H9 (cell line): ENCODE results near the gene LOXHD1. TPM values are rescaled to one million over a fixed set of nuclear protein-coding genes. Genes with fewer than 3 reads are reported as not detected.

Experiments
- DNase-seq: peaks from one replicate; pipeline ENCODE4 v3.0.0-alpha.2; 2017
- H2AFZ ChIP-seq: one replicate; pipeline ENCODE4 v1.6.1; 2013; ENCODE audit warnings: mild to moderate bottlenecking, low read length, control low read depth, moderate library complexity
- H2AK5ac ChIP-seq: 2 replicates; pipeline ENCODE4 v1.6.1; 2013; ENCODE audit warnings: low read length, control low read depth, mixed read lengths; ENCODE audit not compliant: insufficient read length
- H2BK120ac ChIP-seq: one replicate; pipeline ENCODE4 v1.6.1; 2013; ENCODE audit warnings: low read depth, mild to moderate bottlenecking, low read length, control low read depth, inconsistent platforms; ENCODE audit not compliant: poor library complexity, severe bottlenecking
- H2BK12ac ChIP-seq: 2 replicates; pipeline ENCODE4 v1.6.1; 2013; ENCODE audit warnings: low read length, control low read depth, mixed read lengths, low read depth; ENCODE audit not compliant: insufficient read length
- H2BK15ac ChIP-seq: 2 replicates; pipeline ENCODE4 v1.6.1; 2013; ENCODE audit warnings: low read depth, low read length, control low read depth
- H2BK20ac ChIP-seq: one replicate; pipeline ENCODE4 v1.6.1; 2013; ENCODE audit warnings: low read depth, mild to moderate bottlenecking, low read length, control low read depth, inconsistent platforms; ENCODE audit not compliant: poor library complexity, severe bottlenecking
- H2BK5ac ChIP-seq: 2 replicates; pipeline ENCODE4 v1.6.1; 2013; ENCODE audit warnings: low read length, control low read depth, mixed read lengths; ENCODE audit not compliant: insufficient read length
- H3K14ac ChIP-seq: 2 replicates; pipeline ENCODE4 v1.6.1; 2013; ENCODE audit warnings: low read length, control low read depth; ENCODE audit not compliant: insufficient read depth
- H3K18ac ChIP-seq: 2 replicates; pipeline ENCODE4 v1.6.1; 2013; ENCODE audit warnings: low read depth, mild to moderate bottlenecking, mixed read lengths, low read length, control low read depth; ENCODE audit not compliant: insufficient read length
- H3K23ac ChIP-seq: 2 replicates; pipeline ENCODE4 v1.6.1; 2013; ENCODE audit warnings: low read length, control low read depth, mixed read lengths, low read depth; ENCODE audit not compliant: insufficient read length
- H3K23me2 ChIP-seq: 2 replicates; pipeline ENCODE4 v1.6.1; 2013; ENCODE audit warnings: low read depth, mild to moderate bottlenecking, mixed read lengths, low read length, control low read depth; ENCODE audit not compliant: insufficient read length, poor library complexity, severe bottlenecking
- H3K27ac ChIP-seq: 2 replicates; pipeline ENCODE4 v1.5.1; 2013; ENCODE audit warnings: low read length, control low read depth, mixed read lengths, low read depth; ENCODE audit not compliant: insufficient read length
- H3K27me3 ChIP-seq: 2 replicates; pipeline ENCODE4 v1.6.1; 2013; ENCODE audit warnings: low read length, control low read depth, inconsistent platforms; ENCODE audit not compliant: insufficient read depth
- H3K4ac ChIP-seq: 2 replicates; pipeline ENCODE4 v1.6.1; 2013; ENCODE audit warnings: low read depth, mild to moderate bottlenecking, control low read depth, inconsistent platforms, low read length, moderate library complexity
- H3K4me1 ChIP-seq: 2 replicates; pipeline ENCODE4 v1.6.1; 2013; ENCODE audit warnings: low read length, control low read depth, inconsistent platforms; ENCODE audit not compliant: insufficient read depth
- H3K4me2 ChIP-seq: 2 replicates; pipeline ENCODE4 v1.6.1; 2013; ENCODE audit warnings: low read length, control low read depth, mixed read lengths; ENCODE audit not compliant: insufficient read length, insufficient read depth
- H3K56ac ChIP-seq: 2 replicates; pipeline ENCODE4 v1.6.1; 2013; ENCODE audit warnings: low read depth, mild to moderate bottlenecking, mixed read lengths, low read length, control low read depth; ENCODE audit not compliant: insufficient read length
- H3K79me1 ChIP-seq: 2 replicates; pipeline ENCODE4 v1.6.1; 2013; ENCODE audit warnings: low read depth, mild to moderate bottlenecking, moderate library complexity, low read length, control low read depth, inconsistent platforms; ENCODE audit not compliant: insufficient read depth, poor library complexity, severe bottlenecking
- H3K79me2 ChIP-seq: 2 replicates; pipeline ENCODE4 v1.6.1; 2013; ENCODE audit warnings: low read length, control low read depth, inconsistent platforms; ENCODE audit not compliant: insufficient read depth
- H3K9ac ChIP-seq: 2 replicates; pipeline ENCODE4 v1.6.1; 2013; ENCODE audit warnings: low read length, control low read depth, mixed read lengths; ENCODE audit not compliant: insufficient read length; ENCODE audit errors: extremely low read depth
- H3K9me3 ChIP-seq: one replicate; pipeline ENCODE4 v1.6.1; 2013; ENCODE audit warnings: low read depth, low read length, inconsistent platforms; ENCODE audit not compliant: control insufficient read depth
- H3T11ph ChIP-seq: one replicate; pipeline ENCODE4 v1.6.1; 2013; ENCODE audit warnings: mild to moderate bottlenecking, low read length, control low read depth, inconsistent platforms
- H4K20me1 ChIP-seq: one replicate; pipeline ENCODE4 v1.6.1; 2013; ENCODE audit not compliant: control insufficient read depth, insufficient read length, insufficient read depth
- H4K5ac ChIP-seq: 2 replicates; pipeline ENCODE4 v1.6.1; 2013; ENCODE audit warnings: low read depth, mild to moderate bottlenecking, mixed read lengths, low read length, control low read depth; ENCODE audit not compliant: insufficient read length
- H4K8ac ChIP-seq: replicated peaks from 2 replicates; pipeline ENCODE4 v1.6.1; 2013; ENCODE audit warnings: low read length, control low read depth, mixed read lengths, low read depth; ENCODE audit not compliant: insufficient read length
- H4K91ac ChIP-seq: 2 replicates; pipeline ENCODE4 v1.6.1; 2013; ENCODE audit warnings: low read depth, mild to moderate bottlenecking, moderate library complexity, mixed read lengths, low read length, control low read depth; ENCODE audit not compliant: insufficient read length
- H3K27ac Mint-ChIP-seq, 3 experiments: 2 replicates in 2 of 3; 3 replicates in 1 of 3; pipeline ENCODE4 v1.8.0; 2020 to 2021; ENCODE audit warnings: mixed read lengths in 3 of 3, mild to moderate bottlenecking in 1 of 3, moderate library complexity in 1 of 3
- H3K27me3 Mint-ChIP-seq: 2 replicates; pipeline ENCODE4 v1.8.0; 2021; ENCODE audit warnings: low read depth, mild to moderate bottlenecking, moderate library complexity, mixed read lengths
- H3K36me3 Mint-ChIP-seq, 3 experiments: 2 replicates in 2 of 3; 3 replicates in 1 of 3; pipeline ENCODE4 v1.8.0; 2020 to 2021; ENCODE audit warnings: low read depth in 3 of 3, mixed read lengths in 3 of 3; ENCODE audit not compliant: insufficient read depth in 1 of 3
- H3K4me1 Mint-ChIP-seq, 2 experiments: 2 replicates each; pipeline ENCODE4 v1.8.0; 2020; ENCODE audit warnings: mixed read lengths in 2 of 2
- H3K4me3 Mint-ChIP-seq, 2 experiments: 2 replicates in 1 of 2; 3 replicates in 1 of 2; pipeline ENCODE4 v1.8.0; 2020 to 2021; ENCODE audit warnings: mild to moderate bottlenecking in 2 of 2, mixed read lengths in 2 of 2, moderate library complexity in 1 of 2
- H3K9me3 Mint-ChIP-seq, 2 experiments: 2 replicates in 1 of 2; 3 replicates in 1 of 2; pipeline ENCODE4 v1.8.0; 2020; ENCODE audit warnings: mild to moderate bottlenecking in 2 of 2, mixed read lengths in 2 of 2, moderate library complexity in 1 of 2
- total RNA-seq: library from RNA; stranded (reverse); gene quantifications from 2 replicates; pipeline ENCODE4 v1.2.1, GENCODE V29; 2021
- TF ChIP-seq, protein P1 (sequence below): fragments of 200-600 bp; sonication (generic); conservative IDR thresholded peaks from 3 replicates; pipeline ENCODE4 v1.8.0; 2021; ENCODE audit warnings: antibody characterized with exemption, mild to moderate bottlenecking

Gene LOXHD1
- total RNA-seq, 1 experiment from 2014 or later = 0.07 TPM

DNA sequence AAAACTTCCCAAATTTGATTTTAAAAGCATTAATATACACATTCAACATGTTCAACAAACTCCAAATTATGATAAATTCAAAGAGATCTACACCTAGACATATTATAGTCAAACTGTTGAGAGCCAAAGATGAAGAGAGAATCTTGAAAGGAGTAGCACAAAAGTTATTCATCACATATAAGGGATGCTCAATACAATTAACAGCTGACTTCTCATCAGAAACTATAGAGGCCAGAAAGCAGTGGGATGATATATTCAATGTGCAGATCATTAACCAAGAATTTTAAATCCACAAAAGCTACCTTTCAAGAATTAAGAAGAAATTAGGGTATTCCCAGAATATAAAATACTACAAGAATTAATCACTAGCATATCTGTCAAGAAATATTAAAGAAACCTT lies 75.4 kb downstream of the LOXHD1 start:
- Histone ChIP-seq H3K79me1 (no peaks in the 10 kb centered on the region), H3K18ac (no peak overlapping the region), H2BK20ac (no peak overlapping the region), H3K27ac (no peak overlapping the region), H3K23me2 (no peaks in the 10 kb centered on the region), H3K23ac (no peak overlapping the region), H3K56ac (no peak overlapping the region), H4K91ac (no peak overlapping the region), H2BK15ac (no peak overlapping the region), H3K9me3 (no peaks in the 10 kb centered on the region), H3K27me3 (no peaks in the 10 kb centered on the region), H3K4me1 (no peaks in the 10 kb centered on the region), H3K14ac (no peak overlapping the region), H3K9ac (no peak overlapping the region), H3K79me2 (no peaks in the 10 kb centered on the region), H2AFZ (no peak overlapping the region), H2BK5ac (no peak overlapping the region), H4K20me1 (no peaks in the 10 kb centered on the region), H3K4me2 (no peak overlapping the region), H3T11ph (no peak overlapping the region), H2BK12ac (no peak overlapping the region), H4K8ac (no peak overlapping the region), H3K4ac (no peak overlapping the region), H2BK120ac (no peak overlapping the region), H2AK5ac (no peak overlapping the region), H4K5ac (no peak overlapping the region)
- H3K36me3 Mint-ChIP-seq = peaks cover 3 to 7% (median 4%) of the 10 kb centered on the region in 3 experiments; a peak in 3 of 7 replicates
- H3K27ac Mint-ChIP-seq = no peak overlapping the region
- no peaks in the 10 kb centered on the region for H3K4me1 Mint-ChIP-seq
- peaks cover 6% of the 10 kb centered on the region for H3K27me3 Mint-ChIP-seq
- no peak for DNase-seq
- TF ChIP-seq, protein P1, sequence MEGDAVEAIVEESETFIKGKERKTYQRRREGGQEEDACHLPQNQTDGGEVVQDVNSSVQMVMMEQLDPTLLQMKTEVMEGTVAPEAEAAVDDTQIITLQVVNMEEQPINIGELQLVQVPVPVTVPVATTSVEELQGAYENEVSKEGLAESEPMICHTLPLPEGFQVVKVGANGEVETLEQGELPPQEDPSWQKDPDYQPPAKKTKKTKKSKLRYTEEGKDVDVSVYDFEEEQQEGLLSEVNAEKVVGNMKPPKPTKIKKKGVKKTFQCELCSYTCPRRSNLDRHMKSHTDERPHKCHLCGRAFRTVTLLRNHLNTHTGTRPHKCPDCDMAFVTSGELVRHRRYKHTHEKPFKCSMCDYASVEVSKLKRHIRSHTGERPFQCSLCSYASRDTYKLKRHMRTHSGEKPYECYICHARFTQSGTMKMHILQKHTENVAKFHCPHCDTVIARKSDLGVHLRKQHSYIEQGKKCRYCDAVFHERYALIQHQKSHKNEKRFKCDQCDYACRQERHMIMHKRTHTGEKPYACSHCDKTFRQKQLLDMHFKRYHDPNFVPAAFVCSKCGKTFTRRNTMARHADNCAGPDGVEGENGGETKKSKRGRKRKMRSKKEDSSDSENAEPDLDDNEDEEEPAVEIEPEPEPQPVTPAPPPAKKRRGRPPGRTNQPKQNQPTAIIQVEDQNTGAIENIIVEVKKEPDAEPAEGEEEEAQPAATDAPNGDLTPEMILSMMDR = no peak
- no peak overlapping the region for H3K4me3 Mint-ChIP-seq
- H3K9me3 Mint-ChIP-seq = peaks cover 12 to 16% of the 10 kb centered on the region in 2 experiments
